ENCODE measurements around the gene TCF20. TPM values are rescaled to one million over a fixed set of nuclear protein-coding genes. Genes with fewer than 3 reads are reported as not detected.

TCF20 gene
- total and polyA plus RNA-seq, 12 donors: 5.6 to 43.9 (median 24.3) TPM

DNA sequence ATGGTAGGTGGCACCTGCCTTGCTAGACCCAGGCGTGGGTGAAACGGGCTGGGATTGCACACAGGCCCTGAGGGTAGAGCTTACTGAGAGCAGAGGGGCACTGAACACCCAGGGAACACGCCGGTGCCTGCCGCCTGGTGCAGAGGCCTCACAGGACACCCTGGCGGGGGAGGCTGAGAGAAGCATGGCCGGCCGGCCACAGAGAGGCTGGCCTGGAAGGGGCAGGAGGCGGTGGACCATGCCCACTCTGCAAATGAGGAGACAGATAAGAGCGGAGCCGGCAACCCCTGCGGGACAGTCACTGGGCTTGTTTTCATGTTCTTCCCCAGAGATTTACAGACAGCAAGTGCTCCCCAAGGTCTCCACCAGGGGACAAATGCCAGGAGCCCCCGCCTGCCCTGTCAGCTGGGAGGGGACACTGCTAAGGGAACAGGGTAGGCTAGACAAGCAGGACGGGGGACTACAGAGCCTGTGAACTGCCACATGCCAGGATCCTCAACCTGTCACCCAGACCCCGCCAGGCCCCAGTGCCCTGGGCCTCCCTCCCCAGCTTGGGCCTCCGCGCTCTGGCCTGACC lies 38.5 kb upstream of the TCF20 start:
- DNase-seq: no peak
- Histone ChIP-seq H3K4me3 (no peak overlapping the region), H3K27ac (no peak overlapping the region), H3K36me3 (replicated peaks in 1 of 2) (no peaks in the 10 kb centered on the region), H3K9me3 (replicated peaks in 1 of 3) (no peaks in the 10 kb centered on the region), H3K4me1 (replicated peaks in 1 of 2) (no peaks in the 10 kb centered on the region), H3K27me3 (no peaks in the 10 kb centered on the region)
- WGBS, 4 donors: 73 to 77% (median 75%) methylated on average over 6 to 17 of the region's 17 CpGs
- intact Hi-C loops (cut with DNase I): no loop called here
- TF ChIP-seq POLR2A (IDR thresholded peaks at IDR 0.05): no peak
- TF ChIP-seq, protein P1, sequence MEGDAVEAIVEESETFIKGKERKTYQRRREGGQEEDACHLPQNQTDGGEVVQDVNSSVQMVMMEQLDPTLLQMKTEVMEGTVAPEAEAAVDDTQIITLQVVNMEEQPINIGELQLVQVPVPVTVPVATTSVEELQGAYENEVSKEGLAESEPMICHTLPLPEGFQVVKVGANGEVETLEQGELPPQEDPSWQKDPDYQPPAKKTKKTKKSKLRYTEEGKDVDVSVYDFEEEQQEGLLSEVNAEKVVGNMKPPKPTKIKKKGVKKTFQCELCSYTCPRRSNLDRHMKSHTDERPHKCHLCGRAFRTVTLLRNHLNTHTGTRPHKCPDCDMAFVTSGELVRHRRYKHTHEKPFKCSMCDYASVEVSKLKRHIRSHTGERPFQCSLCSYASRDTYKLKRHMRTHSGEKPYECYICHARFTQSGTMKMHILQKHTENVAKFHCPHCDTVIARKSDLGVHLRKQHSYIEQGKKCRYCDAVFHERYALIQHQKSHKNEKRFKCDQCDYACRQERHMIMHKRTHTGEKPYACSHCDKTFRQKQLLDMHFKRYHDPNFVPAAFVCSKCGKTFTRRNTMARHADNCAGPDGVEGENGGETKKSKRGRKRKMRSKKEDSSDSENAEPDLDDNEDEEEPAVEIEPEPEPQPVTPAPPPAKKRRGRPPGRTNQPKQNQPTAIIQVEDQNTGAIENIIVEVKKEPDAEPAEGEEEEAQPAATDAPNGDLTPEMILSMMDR (IDR thresholded peaks at IDR 0.05): no peak

DNA sequence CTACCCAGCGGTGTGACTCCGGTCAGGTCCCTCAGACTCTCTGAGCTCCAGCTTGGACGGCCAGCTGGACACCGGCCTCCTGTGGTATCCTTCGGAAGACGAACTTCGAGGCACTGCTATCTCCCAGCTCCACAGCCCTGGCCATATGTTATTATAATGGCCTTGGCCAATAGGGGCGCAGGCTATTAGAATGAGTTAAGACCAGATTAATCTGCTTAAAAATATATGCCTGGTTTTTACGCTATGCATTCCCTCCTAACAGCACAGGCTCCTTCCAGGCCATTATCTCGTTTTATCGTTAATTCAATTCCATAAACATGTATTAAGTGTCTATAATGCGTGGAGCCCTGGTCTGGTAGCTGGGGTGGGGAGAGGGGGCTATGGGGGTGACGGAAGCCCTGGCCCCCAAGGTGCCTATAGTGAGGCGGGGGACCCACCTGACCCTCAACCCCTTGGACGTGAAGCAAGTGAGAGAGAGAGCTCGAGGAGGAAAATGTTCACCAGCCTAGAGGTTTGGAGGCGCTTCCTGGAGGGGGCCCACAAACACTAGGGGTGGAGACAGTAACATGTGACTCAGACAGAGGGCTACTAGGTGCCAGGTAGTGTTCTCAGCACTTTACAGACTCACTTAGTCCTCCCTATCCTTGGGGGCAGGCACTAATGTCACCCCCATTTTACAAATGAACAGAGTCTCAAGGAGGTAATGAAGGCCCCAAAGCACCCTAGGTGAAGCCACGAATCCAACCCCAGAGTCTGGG lies 37.5 kb upstream of the TCF20 start:
- no peak overlapping the region for H3K27ac ChIP-seq
- no peaks in the 10 kb centered on the region for H3K36me3 ChIP-seq (replicated peaks in 1 of 2)
- WGBS, 4 donors: 83 to 96% (median 88%) methylated on average over 18 of the region's 18 CpGs
- no peaks in the 10 kb centered on the region for H3K27me3 ChIP-seq
- TF ChIP-seq, protein P1 (IDR thresholded peaks at IDR 0.05): no peak
- no peak for TF ChIP-seq POLR2A (IDR thresholded peaks at IDR 0.05)
- no peak for DNase-seq
- no peaks in the 10 kb centered on the region for H3K9me3 ChIP-seq (replicated peaks in 1 of 3)
- no peaks in the 10 kb centered on the region for H3K4me1 ChIP-seq (replicated peaks in 1 of 2)
- H3K4me3 ChIP-seq: no peak overlapping the region
- intact Hi-C loops (cut with DNase I): no loop called here

DNA sequence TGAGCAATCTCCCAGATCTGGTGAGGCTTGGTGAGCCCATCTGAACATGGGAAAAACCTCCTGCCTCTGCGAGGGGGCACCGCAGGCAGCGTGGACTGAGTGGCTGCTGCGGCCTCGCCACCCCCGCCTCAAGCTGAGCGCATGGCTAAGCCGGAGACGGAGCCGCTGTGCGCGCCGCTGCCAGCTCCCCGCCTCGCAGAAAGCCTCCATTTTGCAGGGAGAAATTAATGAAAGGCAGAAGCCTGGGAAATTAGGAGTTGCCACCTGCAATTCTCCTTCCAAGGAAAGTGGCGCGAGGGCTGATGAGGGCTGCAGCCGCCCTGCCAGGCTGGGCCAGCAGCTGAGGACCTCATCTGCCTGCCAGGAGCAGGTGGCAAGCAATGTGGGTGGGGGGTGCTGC lies 35.6 kb upstream of the TCF20 start:
- no peak for TF ChIP-seq POLR2A (IDR thresholded peaks at IDR 0.05)
- TF ChIP-seq, protein P1 (IDR thresholded peaks at IDR 0.05): no peak
- no peaks in the 10 kb centered on the region for H3K9me3 ChIP-seq (replicated peaks in 1 of 3)
- no peaks in the 10 kb centered on the region for H3K36me3 ChIP-seq (replicated peaks in 1 of 2)
- no peaks in the 10 kb centered on the region for H3K4me1 ChIP-seq (replicated peaks in 1 of 2)
- no peak for DNase-seq
- intact Hi-C loops (cut with DNase I): no loop called here
- H3K27ac ChIP-seq: no peak overlapping the region
- H3K4me3 ChIP-seq: no peak overlapping the region
- H3K27me3 ChIP-seq: no peaks in the 10 kb centered on the region
- 81 to 92% (median 87%) methylated on average over 18 of the region's 18 CpGs for WGBS, 4 donors

DNA sequence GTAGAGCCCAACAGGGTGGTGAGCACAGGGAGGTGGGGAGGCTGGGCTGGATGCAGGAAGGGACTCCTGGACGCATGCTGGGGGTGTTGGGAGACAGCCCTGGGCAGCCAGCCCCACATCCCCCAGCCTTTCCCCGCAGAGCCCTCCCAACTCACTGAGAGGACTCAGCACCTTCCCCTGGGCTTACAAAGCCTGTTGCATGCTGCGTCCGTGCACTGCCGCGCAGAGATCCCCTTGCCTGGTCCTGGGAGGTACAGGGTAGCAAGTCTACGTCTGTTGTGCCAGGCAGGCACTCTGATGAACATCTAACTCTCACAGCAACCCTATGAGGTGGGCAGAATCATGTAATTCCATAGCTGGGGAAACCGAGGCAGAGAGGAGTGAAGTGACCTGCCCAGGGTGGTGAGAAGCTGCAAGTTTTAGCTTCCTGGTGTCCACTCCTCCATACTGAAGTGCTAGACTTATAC lies 33.9 kb upstream of the TCF20 start:
- Histone ChIP-seq H3K36me3 (replicated peaks in 1 of 2) (no peaks in the 10 kb centered on the region), H3K4me3 (no peak overlapping the region), H3K27me3 (no peaks in the 10 kb centered on the region), H3K9me3 (replicated peaks in 1 of 3) (no peaks in the 10 kb centered on the region), H3K4me1 (replicated peaks in 1 of 2) (peaks cover 0 to 8% of the 10 kb centered on the region in 2 donors), H3K27ac (no peak overlapping the region)
- DNase-seq: no peak
- no peak for TF ChIP-seq POLR2A (IDR thresholded peaks at IDR 0.05)
- TF ChIP-seq, protein P1 (IDR thresholded peaks at IDR 0.05): no peak
- intact Hi-C loops (cut with DNase I): no loop called here
- 51 to 67% (median 57%) methylated on average over 6 to 8 of the region's 8 CpGs for WGBS, 4 donors
